Placental pericyte (primary cell): Measurements from ENCODE around the gene CCL18. TPM values are rescaled to one million over a fixed set of nuclear protein-coding genes. Genes with fewer than 3 reads are reported as not detected.

Experiments used
- small RNA-seq: library from RNA; depleted of rRNA; stranded (forward); fragments of <200 nt; gene quantifications from one replicate; pipeline ENCODE3, GENCODE V24; 2012; ENCODE audit warnings: low replicate concordance
- total RNA-seq: library from RNA; depleted of rRNA; stranded (reverse); fragments of >200 nt; gene quantifications from 2 replicates; pipeline ENCODE4 v1.2.3, GENCODE V29; 2012

CCL18 gene, protein sequence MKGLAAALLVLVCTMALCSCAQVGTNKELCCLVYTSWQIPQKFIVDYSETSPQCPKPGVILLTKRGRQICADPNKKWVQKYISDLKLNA
- total RNA-seq = not detected in 2 replicates

DNA sequence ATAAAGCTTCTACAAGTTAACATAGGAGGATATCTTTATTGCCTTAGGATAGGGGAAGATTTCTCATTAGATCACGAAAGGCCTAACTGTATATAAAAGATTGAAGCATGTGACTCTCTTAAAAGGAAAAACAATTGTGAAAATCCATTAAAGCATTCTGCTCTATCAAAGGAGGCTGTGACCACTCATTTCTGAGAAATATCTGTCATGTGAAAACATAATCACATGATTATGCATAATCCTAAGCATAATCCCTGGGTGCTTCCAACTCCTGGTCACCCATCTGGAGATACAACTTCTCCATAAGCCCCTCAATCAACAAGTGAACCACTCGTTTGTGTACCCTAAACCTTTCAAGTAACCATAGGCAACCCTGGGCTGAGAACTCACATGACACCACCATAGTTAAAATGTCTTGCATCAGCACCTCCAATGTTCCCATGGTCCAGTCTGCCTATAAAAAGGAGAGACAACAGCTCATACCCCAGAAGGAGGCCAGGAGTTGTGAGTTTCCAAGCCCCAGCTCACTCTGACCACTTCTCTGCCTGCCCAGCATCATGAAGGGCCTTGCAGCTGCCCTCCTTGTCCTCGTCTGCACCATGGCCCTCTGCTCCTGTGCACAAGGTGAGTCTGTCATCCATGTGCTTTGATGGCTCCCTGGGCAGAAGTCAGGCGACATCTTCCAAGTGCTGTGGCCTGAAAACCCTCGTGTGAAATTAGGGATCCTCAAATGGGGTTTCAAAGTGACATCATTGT lies at the start of gene CCL18:
CCL18 (plus strand) TSS at position 487 of the 756 bp plus-strand sequence; CDS start at position 558, 71 bp downstream.

DNA sequence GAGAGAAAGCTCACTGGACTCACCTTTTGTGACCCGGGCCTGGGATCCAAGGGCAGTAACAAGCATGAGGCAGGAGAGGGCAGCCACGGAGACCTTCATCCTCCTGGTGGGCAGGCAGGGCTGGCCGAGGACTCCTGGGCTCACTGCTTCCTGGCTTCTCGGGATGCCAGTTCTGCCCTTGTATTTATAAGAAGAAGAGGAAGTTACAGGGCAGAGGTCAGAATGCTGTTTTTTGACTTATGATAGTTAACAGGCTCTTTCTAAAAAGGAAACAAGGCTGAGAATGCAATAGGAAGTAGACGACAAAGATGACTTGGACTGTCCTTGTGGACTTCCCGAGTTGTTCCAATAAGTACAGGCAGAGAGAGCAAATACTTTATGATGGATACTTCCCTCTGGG lies 46.3 kb upstream of the CCL18 start, which contains the start of gene CCL23:
CCL23 (minus strand) TSS at position 174 of the 400 bp plus-strand sequence; CDS start at position 99, 75 bp downstream.

DNA sequence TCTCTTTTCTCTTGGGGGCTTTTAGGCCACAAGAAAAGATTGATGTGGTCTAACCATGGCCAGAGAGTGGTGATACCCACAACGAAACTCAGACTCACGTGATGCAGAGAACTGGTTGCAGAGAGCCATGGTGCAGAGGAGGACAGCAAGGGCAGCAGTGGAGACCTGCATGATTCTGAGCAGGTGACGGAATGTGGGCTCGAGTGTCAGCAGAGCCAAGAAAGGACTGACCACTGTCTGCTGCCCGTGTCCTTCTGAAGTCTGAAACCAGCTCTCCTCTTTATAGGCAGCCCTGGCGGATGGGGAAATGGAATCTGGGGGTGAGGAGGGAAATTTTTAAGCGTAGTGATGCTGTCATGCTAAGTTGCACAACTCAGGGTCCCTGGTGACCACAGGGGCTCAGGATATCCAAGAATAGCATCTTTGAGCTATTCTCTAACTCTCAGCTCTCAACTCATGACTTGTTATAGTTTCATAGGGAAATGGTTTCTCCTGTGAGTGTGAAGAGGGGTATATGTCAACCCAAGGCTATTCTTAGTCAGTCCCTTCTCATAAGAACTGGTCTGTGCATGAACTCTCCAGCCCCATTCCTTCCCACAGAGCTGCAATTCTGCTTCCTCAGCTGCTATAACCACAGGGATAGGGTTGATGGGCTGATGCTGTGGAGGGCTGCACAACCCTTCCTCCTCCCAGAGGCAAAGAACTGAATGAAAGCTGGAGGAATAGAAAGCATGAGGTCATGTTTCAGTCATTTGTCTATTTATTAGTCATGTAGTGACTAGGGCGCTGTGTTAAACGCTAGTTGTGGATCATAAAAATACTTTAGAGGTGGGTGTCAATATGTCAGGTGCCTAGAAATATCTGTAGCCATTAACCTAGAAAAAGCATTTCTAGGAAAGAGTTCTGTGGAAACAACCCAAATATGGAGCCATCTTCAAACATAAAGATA lies 26.1 kb downstream of the CCL18 start, which contains the start of gene CCL3:
CCL3 (minus strand) TSS at position 256 of the 949 bp plus-strand sequence; CDS start at position 171, 85 bp downstream.

DNA sequence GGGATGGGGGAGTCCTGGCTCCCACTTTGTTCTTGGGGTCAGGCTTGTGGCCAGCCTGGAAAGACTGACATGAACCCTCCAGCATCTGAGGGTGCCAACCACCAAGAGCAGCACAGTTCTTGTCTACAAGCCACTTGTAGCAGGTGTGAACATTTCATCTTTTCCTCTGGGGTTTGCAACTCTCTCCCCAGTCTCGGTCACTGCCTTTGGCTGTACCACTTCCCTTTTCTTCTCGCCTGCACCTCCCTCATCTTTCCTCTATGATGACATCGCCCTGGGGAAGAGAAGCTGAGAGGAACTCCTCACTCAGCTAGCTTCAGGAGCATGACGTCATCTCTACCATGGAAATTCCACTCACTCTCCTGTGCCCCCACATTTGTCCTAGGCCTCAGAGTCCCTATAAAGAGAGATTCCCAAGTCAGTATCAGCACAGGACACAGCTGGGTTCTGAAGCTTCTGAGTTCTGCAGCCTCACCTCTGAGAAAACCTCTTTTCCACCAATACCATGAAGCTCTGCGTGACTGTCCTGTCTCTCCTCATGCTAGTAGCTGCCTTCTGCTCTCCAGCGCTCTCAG lies 39.4 kb downstream of the CCL18 start, which contains the start of gene CCL4:
CCL4 (plus strand) TSS at position 427 of the 575 bp plus-strand sequence; CDS start at position 506, 79 bp downstream.

Small RNAs within 50 kb of the gene (small RNA-seq; reads per million reads assigned to genes)
- gene RN7SL301P = not detected

Other genes with a start within 250 kb of the CCL18 start
- not detected in 2 replicates for gene HEATR9, start 195.4 kb upstream of the CCL18 start, total RNA-seq
- gene CCL5, start 183.9 kb upstream of the CCL18 start, total RNA-seq = 0.29 TPM in 1 of 2 replicates, not detected in the other
- gene RDM1, start 133.5 kb upstream of the CCL18 start, total RNA-seq = not detected in 2 replicates
- not detected in 2 replicates for gene LYZL6, start 120.6 kb upstream of the CCL18 start, total RNA-seq
- gene CCL16, start 82.8 kb upstream of the CCL18 start, total RNA-seq = not detected in 2 replicates
- not detected in 2 replicates for gene CCL14, start 77.5 kb upstream of the CCL18 start, total RNA-seq
- gene CCL15, start 62.7 kb upstream of the CCL18 start, total RNA-seq = not detected in 2 replicates
- not detected in 2 replicates for gene CCL23, start 46.3 kb upstream of the CCL18 start, total RNA-seq
- not detected in 2 replicates for gene CCL3, start 25.9 kb downstream of the CCL18 start, total RNA-seq
- not detected in 2 replicates for gene CCL4, start 39.6 kb downstream of the CCL18 start, total RNA-seq
- 0.29 and 1.8 TPM in 2 replicates for gene TBC1D3B, start 112.4 kb downstream of the CCL18 start, total RNA-seq
- gene CCL3L1, start 132.5 kb downstream of the CCL18 start, total RNA-seq = not detected in 2 replicates
- gene CCL4L2, start 146.8 kb downstream of the CCL18 start, total RNA-seq = not detected in 2 replicates
- 0.44 TPM in 1 of 2 replicates, not detected in the other for gene TBC1D3I, start 200.3 kb downstream of the CCL18 start, total RNA-seq